SU-DHL-6 (cell line): Measurements from ENCODE around the gene PTPRC.

Experiments
- H2AFZ ChIP-seq: fragments of 200-600 bp; sonication (generic); 2 replicates; pipeline ENCODE4 v1.6.1; 2014; ENCODE audit warnings: low read depth, mild to moderate bottlenecking, moderate library complexity, mixed read lengths, antibody characterized with exemption, low read length; ENCODE audit not compliant: severe bottlenecking
- H3F3A ChIP-seq: fragments of 200-600 bp; shearing (Covaris generic); 2 replicates; pipeline ENCODE4 v1.6.0; 2016; ENCODE audit warnings: antibody characterized with exemption, mild to moderate bottlenecking; ENCODE audit not compliant: insufficient read depth
- H3K27ac ChIP-seq: fragments of 200-600 bp; sonication (generic); 2 replicates; pipeline ENCODE4 v1.5.1; 2016; ENCODE audit warnings: low read depth, mild to moderate bottlenecking, low read length, moderate library complexity, mixed read lengths
- H3K27me3 ChIP-seq: fragments of 200-600 bp; sonication (generic), shearing (Covaris generic); 2 replicates; pipeline ENCODE4 v1.6.0; 2014; ENCODE audit warnings: mild to moderate bottlenecking, low read length
- H3K36me3 ChIP-seq: fragments of 200-600 bp; sonication (generic); 2 replicates; pipeline ENCODE4 v1.6.1; 2014; ENCODE audit warnings: mild to moderate bottlenecking, low read length, mixed read lengths
- H3K4me2 ChIP-seq: fragments of 300-600, 200-600 bp; shearing (Covaris generic), sonication (generic); 2 replicates; pipeline ENCODE4 v1.6.0; 2014; ENCODE audit warnings: low read length, low read depth, mild to moderate bottlenecking; ENCODE audit not compliant: poor library complexity, severe bottlenecking
- H3K4me3 ChIP-seq: fragments of 200-600 bp; sonication (generic); 2 replicates; pipeline ENCODE4 v1.5.1; 2014; ENCODE audit warnings: antibody characterized with exemption, low read length, mild to moderate bottlenecking, mixed read lengths; ENCODE audit not compliant: insufficient read depth, poor library complexity, severe bottlenecking
- H3K79me2 ChIP-seq: fragments of 200-600 bp; sonication (generic); 2 replicates; pipeline ENCODE4 v1.6.1; 2014; ENCODE audit warnings: mild to moderate bottlenecking, low read length, moderate library complexity; ENCODE audit not compliant: insufficient read depth
- H3K9ac ChIP-seq: fragments of 200-600 bp; sonication (generic); 2 replicates; pipeline ENCODE4 v1.7.0; 2014; ENCODE audit warnings: mild to moderate bottlenecking, low read length
- H3K9me2 ChIP-seq: fragments of 200-600 bp; sonication (generic); replicated peaks from 2 replicates; pipeline ENCODE4 v1.6.1; 2014; ENCODE audit warnings: low read length; ENCODE audit not compliant: insufficient read depth
- H3K9me3 ChIP-seq: fragments of 200-600 bp; sonication (generic); 2 replicates; pipeline ENCODE4 v1.6.1; 2014; ENCODE audit warnings: low read length, mixed read lengths; ENCODE audit not compliant: insufficient read depth
- H4K20me1 ChIP-seq: fragments of 200-600 bp; sonication (generic); 2 replicates; pipeline ENCODE4 v1.6.1; 2014; ENCODE audit warnings: low read depth, mild to moderate bottlenecking, antibody characterized with exemption, low read length, moderate library complexity, mixed read lengths
- CTCF ChIP-seq: fragments of 200-600 bp; sonication (generic); IDR thresholded peaks from one replicate; pipeline ENCODE4 v1.5.1; 2017; ENCODE audit warnings: antibody characterized with exemption, mild to moderate bottlenecking, low read length, moderate library complexity; ENCODE audit not compliant: insufficient read depth, poor library complexity, severe bottlenecking
- EZH2phosphoT487 ChIP-seq: fragments of 200-600 bp; sonication (generic), shearing (Covaris generic); conservative IDR thresholded peaks from 2 replicates; pipeline ENCODE4 v1.6.1; 2018; ENCODE audit warnings: mild to moderate bottlenecking, antibody characterized with exemption, low read length, moderate library complexity, mixed read lengths

The PTPRC gene

GRCh38 chr1:198788561-198789064 lies 149.8 kb downstream of the PTPRC start:
- no peaks in the 10 kb centered on the region for H3K27me3 ChIP-seq
- no peaks in the 10 kb centered on the region for H3F3A ChIP-seq
- H3K4me2 ChIP-seq, result no peak overlapping the region
- no peaks in the 10 kb centered on the region for H4K20me1 ChIP-seq
- H3K36me3 ChIP-seq, result no peaks in the 10 kb centered on the region
- no peaks in the 10 kb centered on the region for H3K79me2 ChIP-seq
- no peaks in the 10 kb centered on the region for H3K9me2 ChIP-seq
- TF ChIP-seq CTCF (peak; percentile 54), EZH2phosphoT487 (no peak)
- peak overlapping the region; percentile 8 for H2AFZ ChIP-seq
- no peaks in the 10 kb centered on the region for H3K9me3 ChIP-seq
- H3K4me3 ChIP-seq, result no peak overlapping the region
- no peak overlapping the region for H3K9ac ChIP-seq
- H3K27ac ChIP-seq, result no peak overlapping the region

GRCh38 chr1:198793714-198794113 lies 154.9 kb downstream of the PTPRC start:
- Histone ChIP-seq H3K4me3 (no peak overlapping the region), H3K79me2 (no peaks in the 10 kb centered on the region), H3K27ac (no peak overlapping the region), H4K20me1 (no peaks in the 10 kb centered on the region), H3F3A (no peaks in the 10 kb centered on the region), H3K27me3 (no peaks in the 10 kb centered on the region), H3K36me3 (no peaks in the 10 kb centered on the region), H3K4me2 (no peak overlapping the region), H2AFZ (no peak overlapping the region), H3K9me3 (peaks cover 20% of the 10 kb centered on the region; the same call in 1 of the 2 replicates), H3K9ac (no peak overlapping the region), H3K9me2 (no peaks in the 10 kb centered on the region)
- TF ChIP-seq CTCF (no peak), EZH2phosphoT487 (no peak)

DNA sequence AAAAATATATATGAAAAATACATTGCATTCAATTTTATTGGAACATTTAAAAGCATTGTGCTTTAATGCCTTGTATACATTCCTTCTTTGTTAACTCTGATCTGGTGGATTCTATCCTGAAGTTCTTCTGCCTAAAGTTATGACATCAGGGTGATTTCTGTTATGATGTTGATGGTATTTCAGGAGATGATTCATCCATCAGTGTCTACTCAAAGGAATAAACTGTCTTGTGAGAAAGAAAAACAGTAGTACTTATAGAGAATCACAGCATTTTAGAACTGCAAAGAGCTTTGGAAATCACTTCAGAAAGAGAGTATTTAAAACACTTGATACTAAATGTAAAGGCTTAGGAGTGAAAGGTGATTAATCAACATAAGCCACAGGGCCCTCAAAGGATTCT lies 155.7 kb downstream of the PTPRC start:
- Histone ChIP-seq H3F3A (no peaks in the 10 kb centered on the region), H3K9ac (no peak overlapping the region), H3K4me2 (no peak overlapping the region), H3K27ac (no peak overlapping the region), H3K36me3 (no peaks in the 10 kb centered on the region), H3K9me3 (peaks cover 20% of the 10 kb centered on the region; the same call in 1 of the 2 replicates), H3K9me2 (no peaks in the 10 kb centered on the region), H3K79me2 (no peaks in the 10 kb centered on the region), H3K4me3 (no peak overlapping the region), H4K20me1 (no peaks in the 10 kb centered on the region), H3K27me3 (no peaks in the 10 kb centered on the region), H2AFZ (no peak overlapping the region)
- TF ChIP-seq EZH2phosphoT487 (no peak), CTCF (no peak)
